ENCODE results near the gene MCM6. TPM values are rescaled to one million over a fixed set of nuclear protein-coding genes. Genes with fewer than 3 reads are reported as not detected.
A peak's percentile ranks its signal among the peaks of the same experiment; 100 is the strongest.

MCM6 gene
- total and polyA plus RNA-seq, 5 donors from 2014 or later: 15.6 to 27.7 (median 18.3) TPM

DNA sequence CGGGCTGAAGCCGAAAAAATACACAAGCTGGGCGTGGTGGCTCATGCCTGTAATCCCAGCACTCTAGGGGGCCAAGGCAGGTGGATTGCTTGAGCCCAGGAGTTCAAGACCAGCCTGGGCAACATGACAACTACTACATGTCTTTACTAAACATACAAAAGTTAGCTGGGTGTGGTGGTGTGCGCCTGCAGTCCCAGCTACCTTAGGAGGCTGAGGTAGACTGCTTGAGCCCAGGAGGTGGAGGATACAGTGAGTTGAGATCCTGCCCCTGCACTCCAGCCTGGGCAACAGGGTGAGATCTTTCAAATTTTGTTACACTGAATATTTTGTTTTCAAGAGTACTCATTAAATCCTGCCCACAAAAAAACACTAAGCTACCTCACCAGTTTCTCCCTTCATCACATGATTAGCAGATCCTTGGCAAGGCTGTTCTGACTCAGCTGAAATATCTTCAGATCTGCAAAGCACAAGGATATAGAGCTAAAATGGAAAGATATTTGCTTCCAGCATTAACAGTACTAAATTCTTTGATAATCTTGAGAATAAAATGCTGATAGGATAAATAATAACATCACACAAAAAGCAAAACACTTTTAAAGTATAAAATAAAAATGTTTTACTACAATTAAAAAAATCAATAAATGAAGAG, 28.2 kb upstream of the MCM6 start:
- Histone ChIP-seq H3K27me3 (ENCODE audit: control insufficient read depth, insufficient read depth, low read length) (no peaks in the 10 kb centered on the region), H3K27ac (ENCODE audit: insufficient read depth, low read length, poor library complexity, severe bottlenecking) (no peak overlapping the region), H3K9me3 (ENCODE audit: control insufficient read depth in 2 of 2, low read length in 2 of 2) (no peaks in the 10 kb centered on the region), H3K36me3 (ENCODE audit: control insufficient read depth, insufficient read depth, low read length) (peaks cover 32% of the 10 kb centered on the region), H3K4me3 (ENCODE audit: low read depth, low read length) (no peak overlapping the region), H3K4me1 (ENCODE audit: control insufficient read depth, insufficient read depth, low read length, poor library complexity, severe bottlenecking) (no peaks in the 10 kb centered on the region)
- Mint-ChIP-seq H3K4me3 (no peak overlapping the region), H3K27ac (peak overlapping the region in 2 of 3 donors; percentile 23 to 34), H3K27me3 (no peaks in the 10 kb centered on the region), H3K9me3 (no peaks in the 10 kb centered on the region), H3K36me3 (peaks cover 40% of the 10 kb centered on the region), H3K4me1 (peaks cover 0 to 2% (median 0%) of the 10 kb centered on the region in 4 donors)
- ATAC-seq (ENCODE audit: low read depth in 2 of 2) (no peak), DNase-seq (peak in 1 of 3 donors; percentile 15)

GRCh38 chr2:135903650-135904049, 27.4 kb upstream of the MCM6 start:
- H3K4me1 Mint-ChIP-seq: peaks cover 0 to 2% (median 0%) of the 10 kb centered on the region in 4 donors
- peak overlapping the region in 1 of 3 donors; percentile 26 for H3K27ac Mint-ChIP-seq
- Histone ChIP-seq H3K4me1 (ENCODE audit: control insufficient read depth, insufficient read depth, low read length, poor library complexity, severe bottlenecking) (no peaks in the 10 kb centered on the region), H3K27me3 (ENCODE audit: control insufficient read depth, insufficient read depth, low read length) (no peaks in the 10 kb centered on the region), H3K36me3 (ENCODE audit: control insufficient read depth, insufficient read depth, low read length) (peaks cover 27% of the 10 kb centered on the region), H3K4me3 (ENCODE audit: low read depth, low read length) (no peak overlapping the region), H3K27ac (ENCODE audit: insufficient read depth, low read length, poor library complexity, severe bottlenecking) (no peak overlapping the region), H3K9me3 (ENCODE audit: control insufficient read depth in 2 of 2, low read length in 2 of 2) (no peaks in the 10 kb centered on the region)
- ATAC-seq (ENCODE audit: low read depth in 2 of 2): no peak
- H3K27me3 Mint-ChIP-seq: no peaks in the 10 kb centered on the region
- H3K36me3 Mint-ChIP-seq: peaks cover 36% of the 10 kb centered on the region
- no peak for DNase-seq
- H3K9me3 Mint-ChIP-seq: no peaks in the 10 kb centered on the region
- H3K4me3 Mint-ChIP-seq: no peak overlapping the region

- H3K27ac Mint-ChIP-seq: no peak overlapping the region
- H3K4me3 ChIP-seq (ENCODE audit: low read depth, low read length): no peak overlapping the region
- no peaks in the 10 kb centered on the region for H3K27me3 ChIP-seq (ENCODE audit: control insufficient read depth, insufficient read depth, low read length)
- H3K4me3 Mint-ChIP-seq: no peak overlapping the region
- H3K9me3 ChIP-seq (ENCODE audit: control insufficient read depth in 2 of 2, low read length in 2 of 2): no peaks in the 10 kb centered on the region
- peaks cover 8% of the 10 kb centered on the region for H3K36me3 ChIP-seq (ENCODE audit: control insufficient read depth, insufficient read depth, low read length)
- ATAC-seq (ENCODE audit: low read depth in 2 of 2): no peak
- no peaks in the 10 kb centered on the region for H3K9me3 Mint-ChIP-seq
- H3K27me3 Mint-ChIP-seq: no peaks in the 10 kb centered on the region
- peaks cover 0 to 2% (median 0%) of the 10 kb centered on the region in 4 donors for H3K4me1 Mint-ChIP-seq
- H3K27ac ChIP-seq (ENCODE audit: insufficient read depth, low read length, poor library complexity, severe bottlenecking): no peak overlapping the region
- H3K4me1 ChIP-seq (ENCODE audit: control insufficient read depth, insufficient read depth, low read length, poor library complexity, severe bottlenecking): no peaks in the 10 kb centered on the region
- DNase-seq: no peak
- peaks cover 11% of the 10 kb centered on the region for H3K36me3 Mint-ChIP-seq
These were observed 23.3 kb upstream of the MCM6 start for GRCh38 chr2:135899567-135899966.

DNA sequence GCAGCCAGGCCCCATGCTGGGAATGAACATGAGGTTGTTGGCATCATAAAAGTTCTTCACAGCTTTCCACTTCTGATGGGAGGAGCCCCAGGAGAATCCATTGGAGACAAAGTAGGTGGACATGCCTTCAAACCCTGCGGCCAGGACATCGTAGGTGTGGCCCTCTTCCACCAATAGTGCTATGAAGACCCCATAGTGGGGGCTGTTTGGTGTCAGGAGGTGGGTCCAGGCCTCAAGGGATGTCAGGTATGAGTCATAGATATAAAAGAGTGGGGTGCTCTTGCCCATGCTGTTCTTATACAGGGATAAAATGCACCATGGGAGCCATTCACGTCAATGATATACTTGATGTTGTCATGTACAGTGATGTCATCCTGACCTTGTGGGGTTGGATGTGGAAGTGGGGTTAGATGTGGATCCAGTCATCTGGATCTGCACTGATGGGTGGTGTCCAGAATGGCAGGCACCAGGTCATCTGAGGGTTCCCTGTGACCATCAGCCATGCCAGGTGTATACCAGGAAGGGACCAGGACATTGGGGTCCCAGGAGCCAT, 22.1 kb upstream of the MCM6 start:
- H3K27ac Mint-ChIP-seq: no peak overlapping the region
- peaks cover 0 to 2% (median 0%) of the 10 kb centered on the region in 4 donors for H3K4me1 Mint-ChIP-seq
- no peaks in the 10 kb centered on the region for H3K9me3 ChIP-seq (ENCODE audit: control insufficient read depth in 2 of 2, low read length in 2 of 2)
- no peaks in the 10 kb centered on the region for H3K9me3 Mint-ChIP-seq
- H3K27me3 Mint-ChIP-seq: no peaks in the 10 kb centered on the region
- no peaks in the 10 kb centered on the region for H3K4me1 ChIP-seq (ENCODE audit: control insufficient read depth, insufficient read depth, low read length, poor library complexity, severe bottlenecking)
- H3K36me3 ChIP-seq (ENCODE audit: control insufficient read depth, insufficient read depth, low read length): no peaks in the 10 kb centered on the region
- DNase-seq (no peak), ATAC-seq (ENCODE audit: low read depth in 2 of 2) (no peak)
- H3K36me3 Mint-ChIP-seq: peaks cover 6% of the 10 kb centered on the region
- no peak overlapping the region for H3K27ac ChIP-seq (ENCODE audit: insufficient read depth, low read length, poor library complexity, severe bottlenecking)
- no peak overlapping the region for H3K4me3 ChIP-seq (ENCODE audit: low read depth, low read length)
- no peaks in the 10 kb centered on the region for H3K27me3 ChIP-seq (ENCODE audit: control insufficient read depth, insufficient read depth, low read length)
- no peak overlapping the region for H3K4me3 Mint-ChIP-seq

GRCh38 chr2:135894930-135895329, 18.7 kb upstream of the MCM6 start:
- Mint-ChIP-seq H3K9me3 (no peaks in the 10 kb centered on the region), H3K36me3 (peaks cover 4% of the 10 kb centered on the region), H3K4me1 (no peaks in the 10 kb centered on the region), H3K27me3 (no peaks in the 10 kb centered on the region), H3K4me3 (no peak overlapping the region), H3K27ac (no peak overlapping the region)
- no peaks in the 10 kb centered on the region for H3K36me3 ChIP-seq (ENCODE audit: control insufficient read depth, insufficient read depth, low read length)
- ATAC-seq (ENCODE audit: low read depth in 2 of 2) (no peak), DNase-seq (no peak)
- H3K4me1 ChIP-seq (ENCODE audit: control insufficient read depth, insufficient read depth, low read length, poor library complexity, severe bottlenecking): no peaks in the 10 kb centered on the region
- no peak overlapping the region for H3K27ac ChIP-seq (ENCODE audit: insufficient read depth, low read length, poor library complexity, severe bottlenecking)
- no peak overlapping the region for H3K4me3 ChIP-seq (ENCODE audit: low read depth, low read length)
- H3K27me3 ChIP-seq (ENCODE audit: control insufficient read depth, insufficient read depth, low read length): no peaks in the 10 kb centered on the region
- H3K9me3 ChIP-seq (ENCODE audit: control insufficient read depth in 2 of 2, low read length in 2 of 2): no peaks in the 10 kb centered on the region

GRCh38 chr2:135893374-135893794, 17.1 kb upstream of the MCM6 start:
- Mint-ChIP-seq H3K9me3 (no peaks in the 10 kb centered on the region), H3K27me3 (no peaks in the 10 kb centered on the region), H3K4me3 (no peak overlapping the region), H3K4me1 (no peaks in the 10 kb centered on the region), H3K36me3 (no peaks in the 10 kb centered on the region), H3K27ac (no peak overlapping the region)
- Histone ChIP-seq H3K36me3 (ENCODE audit: control insufficient read depth, insufficient read depth, low read length) (no peaks in the 10 kb centered on the region), H3K4me1 (ENCODE audit: control insufficient read depth, insufficient read depth, low read length, poor library complexity, severe bottlenecking) (no peaks in the 10 kb centered on the region), H3K27ac (ENCODE audit: insufficient read depth, low read length, poor library complexity, severe bottlenecking) (no peak overlapping the region), H3K4me3 (ENCODE audit: low read depth, low read length) (no peak overlapping the region), H3K9me3 (ENCODE audit: control insufficient read depth in 2 of 2, low read length in 2 of 2) (no peaks in the 10 kb centered on the region), H3K27me3 (ENCODE audit: control insufficient read depth, insufficient read depth, low read length) (no peaks in the 10 kb centered on the region)
- no peak for ATAC-seq (ENCODE audit: low read depth in 2 of 2)
- no peak for DNase-seq

GRCh38 chr2:135890835-135891234, 14.6 kb upstream of the MCM6 start:
- Mint-ChIP-seq H3K36me3 (no peaks in the 10 kb centered on the region), H3K27ac (no peak overlapping the region), H3K27me3 (no peaks in the 10 kb centered on the region), H3K9me3 (no peaks in the 10 kb centered on the region), H3K4me1 (peaks cover 0 to 2% (median 0%) of the 10 kb centered on the region in 4 donors), H3K4me3 (no peak overlapping the region)
- DNase-seq: no peak
- H3K9me3 ChIP-seq (ENCODE audit: control insufficient read depth in 2 of 2, low read length in 2 of 2): no peaks in the 10 kb centered on the region
- no peaks in the 10 kb centered on the region for H3K4me1 ChIP-seq (ENCODE audit: control insufficient read depth, insufficient read depth, low read length, poor library complexity, severe bottlenecking)
- no peak overlapping the region for H3K27ac ChIP-seq (ENCODE audit: insufficient read depth, low read length, poor library complexity, severe bottlenecking)
- ATAC-seq (ENCODE audit: low read depth in 2 of 2): no peak
- H3K27me3 ChIP-seq (ENCODE audit: control insufficient read depth, insufficient read depth, low read length): no peaks in the 10 kb centered on the region
- no peaks in the 10 kb centered on the region for H3K36me3 ChIP-seq (ENCODE audit: control insufficient read depth, insufficient read depth, low read length)
- H3K4me3 ChIP-seq (ENCODE audit: low read depth, low read length): no peak overlapping the region

GRCh38 chr2:135890149-135890548, 13.9 kb upstream of the MCM6 start:
- Histone ChIP-seq H3K9me3 (ENCODE audit: control insufficient read depth in 2 of 2, low read length in 2 of 2) (no peaks in the 10 kb centered on the region), H3K4me1 (ENCODE audit: control insufficient read depth, insufficient read depth, low read length, poor library complexity, severe bottlenecking) (no peaks in the 10 kb centered on the region), H3K27me3 (ENCODE audit: control insufficient read depth, insufficient read depth, low read length) (no peaks in the 10 kb centered on the region), H3K4me3 (ENCODE audit: low read depth, low read length) (no peak overlapping the region), H3K36me3 (ENCODE audit: control insufficient read depth, insufficient read depth, low read length) (no peaks in the 10 kb centered on the region), H3K27ac (ENCODE audit: insufficient read depth, low read length, poor library complexity, severe bottlenecking) (no peak overlapping the region)
- no peak for ATAC-seq (ENCODE audit: low read depth in 2 of 2)
- H3K27me3 Mint-ChIP-seq: no peaks in the 10 kb centered on the region
- H3K4me3 Mint-ChIP-seq: no peak overlapping the region
- H3K27ac Mint-ChIP-seq: no peak overlapping the region
- DNase-seq: no peak
- peaks cover 0 to 2% (median 0%) of the 10 kb centered on the region in 4 donors for H3K4me1 Mint-ChIP-seq
- no peaks in the 10 kb centered on the region for H3K36me3 Mint-ChIP-seq
- H3K9me3 Mint-ChIP-seq: no peaks in the 10 kb centered on the region

Measured in CD4-positive, CD25-positive, alpha-beta regulatory T cell (primary cell).